ENCODE measurements around the gene SSBP1. TPM values are rescaled to one million over a fixed set of nuclear protein-coding genes. Genes with fewer than 3 reads are reported as not detected.
A peak's percentile ranks its signal among the peaks of the same experiment; 100 is the strongest.

The SSBP1 gene
- total RNA-seq, 1 experiment from 2014 or later = 174 TPM

- Histone ChIP-seq H3K4me3 (ENCODE audit: low read depth in 2 of 2, low read length in 2 of 2) (peak overlapping the region in 1 of 2 experiments; percentile 59; a peak in 2 of 4 replicates), H3K27me3 (ENCODE audit: control insufficient read depth, insufficient read depth, low read length) (peaks cover 10% of the 10 kb centered on the region), H3K4me1 (ENCODE audit: control insufficient read depth, insufficient read depth, low read length) (peaks cover 11% of the 10 kb centered on the region; the same call in 1 of the 2 replicates), H3K36me3 (ENCODE audit: control insufficient read depth, insufficient read depth, low read length) (no peaks in the 10 kb centered on the region), H3K27ac (ENCODE audit: low read length) (no peak overlapping the region), H3K9me3 (ENCODE audit: control insufficient read depth, insufficient read depth, low read depth, low read length) (no peaks in the 10 kb centered on the region)
- ATAC-seq = no peak
- CTCF ChIA-PET = no interaction called here
- no peak for DNase-seq (ENCODE audit: low read depth, low spot score)
- intact Hi-C loops (cut with micrococcal nuclease; ENCODE audit: unreplicated experiment) = no loop called here
- TSS peak; percentile 68 for BruUV-seq (replicated peaks)
- POLR2A ChIA-PET = no interaction called here
- in situ Hi-C loops (cut with HindIII; ENCODE audit: low pct_unique_long_range_greater_than_20kb, low sequenced_read_pairs) = no loop called here
- TF ChIP-seq CTCF (IDR thresholded peaks at IDR 0.05) (no peak), SIN3A (IDR thresholded peaks at IDR 0.05; ENCODE audit: borderline replicate concordance, insufficient read depth, low read depth, low read length) (no peak), POLR2AphosphoS5 (IDR thresholded peaks at IDR 0.05; ENCODE audit: low read depth, low read length) (no peak), TCF7L2 (IDR thresholded peaks at IDR 0.05; ENCODE audit: low read depth, low read length) (no peak), REST (IDR thresholded peaks at IDR 0.05; ENCODE audit: insufficient read depth in 1 of 2, low read depth in 2 of 2, low read length in 1 of 2) (no peak)
Measured at GRCh38 chr7:141700296-141700847, 37.8 kb upstream of the SSBP1 start.

GRCh38 chr7:141700848-141701371 lies 37.2 kb upstream of the SSBP1 start:
- no TSS peak for BruUV-seq (replicated peaks)
- H3K27me3 ChIP-seq (ENCODE audit: control insufficient read depth, insufficient read depth, low read length) = peaks cover 10% of the 10 kb centered on the region
- DNase-seq (ENCODE audit: low read depth, low spot score) (no peak), ATAC-seq (peak; percentile 35; the same call in 1 of the 2 replicates)
- H3K4me1 ChIP-seq (ENCODE audit: control insufficient read depth, insufficient read depth, low read length) = peaks cover 6% of the 10 kb centered on the region; the same call in 1 of the 2 replicates
- H3K9me3 ChIP-seq (ENCODE audit: control insufficient read depth, insufficient read depth, low read depth, low read length) = no peaks in the 10 kb centered on the region
- ChIA-PET POLR2A (no interaction called here), CTCF (no interaction called here)
- intact Hi-C loops (cut with micrococcal nuclease; ENCODE audit: unreplicated experiment) = no loop called here
- in situ Hi-C loops (cut with HindIII; ENCODE audit: low pct_unique_long_range_greater_than_20kb, low sequenced_read_pairs) = no loop called here
- no peak for TF ChIP-seq REST (IDR thresholded peaks at IDR 0.05; ENCODE audit: insufficient read depth in 1 of 2, low read depth in 2 of 2, low read length in 1 of 2)
- no peak for TF ChIP-seq CTCF (IDR thresholded peaks at IDR 0.05)
- no peak for TF ChIP-seq TCF7L2 (IDR thresholded peaks at IDR 0.05; ENCODE audit: low read depth, low read length)
- no peak for TF ChIP-seq POLR2AphosphoS5 (IDR thresholded peaks at IDR 0.05; ENCODE audit: low read depth, low read length)
- no peak for TF ChIP-seq SIN3A (IDR thresholded peaks at IDR 0.05; ENCODE audit: borderline replicate concordance, insufficient read depth, low read depth, low read length)
- H3K36me3 ChIP-seq (ENCODE audit: control insufficient read depth, insufficient read depth, low read length) = no peaks in the 10 kb centered on the region
- peak overlapping the region; percentile 57 to 59 for H3K4me3 ChIP-seq (ENCODE audit: low read depth in 2 of 2, low read length in 2 of 2)
- H3K27ac ChIP-seq (ENCODE audit: low read length) = no peak overlapping the region

Measured in Panc1 (cell line).